SK-N-MC (cell line): ENCODE data around the gene CCDC137.
"Not testable (repeated sequence)": the region's sequence is repeated elsewhere in the genome, so short reads cannot be mapped to it uniquely, and the experiment has no call there.

Experiments used
- DNase-seq: peaks from one replicate; pipeline ENCODE4 v3.0.0-alpha.2; 2011; ENCODE audit warnings: low read depth, low spot score
- H3K27ac ChIP-seq: fragments of 200-600 bp; sonication (generic); 2 replicates; pipeline ENCODE4 v1.5.1; 2016; ENCODE audit warnings: mixed run types
- H3K36me3 ChIP-seq: fragments of 200-600 bp; sonication (generic); 2 replicates; pipeline ENCODE4 v1.6.1; 2017; ENCODE audit warnings: antibody characterized with exemption, low read length, mixed read lengths; ENCODE audit not compliant: insufficient read depth
- H3K4me3 ChIP-seq: fragments of 200-600 bp; sonication (generic); 2 replicates; pipeline ENCODE4 v1.5.1; 2016
- H3K9ac ChIP-seq: fragments of 200-600 bp; sonication (generic); 2 replicates; pipeline ENCODE4 v1.8.0; 2017; ENCODE audit warnings: mixed run types, mixed read lengths; ENCODE audit not compliant: insufficient read length
- H3K9me3 ChIP-seq: fragments of 200-600 bp; sonication (generic); 2 replicates; pipeline ENCODE4 v1.6.1; 2017; ENCODE audit warnings: low read depth, mild to moderate bottlenecking, antibody characterized with exemption, low read length, moderate library complexity, mixed read lengths
- EZH2 ChIP-seq: fragments of 200-600 bp; sonication (generic); IDR thresholded peaks from one replicate; pipeline ENCODE4 v1.6.1; 2017; ENCODE audit warnings: antibody characterized with exemption
- FOXP2 ChIP-seq: optimal IDR thresholded peaks from 2 replicates; pipeline ENCODE3; 2011; ENCODE audit warnings: mild to moderate bottlenecking, moderate library complexity; ENCODE audit not compliant: insufficient read depth; ENCODE audit errors: extremely low read length, control extremely low read depth
- POLR2AphosphoS5 ChIP-seq: IDR thresholded peaks from 2 replicates; pipeline ENCODE4 v1.6.1; 2012; ENCODE audit warnings: mild to moderate bottlenecking, low read depth, low read length, borderline replicate concordance

Gene CCDC137, protein sequence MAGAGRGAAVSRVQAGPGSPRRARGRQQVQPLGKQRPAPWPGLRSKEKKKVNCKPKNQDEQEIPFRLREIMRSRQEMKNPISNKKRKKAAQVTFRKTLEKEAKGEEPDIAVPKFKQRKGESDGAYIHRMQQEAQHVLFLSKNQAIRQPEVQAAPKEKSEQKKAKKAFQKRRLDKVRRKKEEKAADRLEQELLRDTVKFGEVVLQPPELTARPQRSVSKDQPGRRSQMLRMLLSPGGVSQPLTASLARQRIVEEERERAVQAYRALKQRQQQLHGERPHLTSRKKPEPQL

DNA sequence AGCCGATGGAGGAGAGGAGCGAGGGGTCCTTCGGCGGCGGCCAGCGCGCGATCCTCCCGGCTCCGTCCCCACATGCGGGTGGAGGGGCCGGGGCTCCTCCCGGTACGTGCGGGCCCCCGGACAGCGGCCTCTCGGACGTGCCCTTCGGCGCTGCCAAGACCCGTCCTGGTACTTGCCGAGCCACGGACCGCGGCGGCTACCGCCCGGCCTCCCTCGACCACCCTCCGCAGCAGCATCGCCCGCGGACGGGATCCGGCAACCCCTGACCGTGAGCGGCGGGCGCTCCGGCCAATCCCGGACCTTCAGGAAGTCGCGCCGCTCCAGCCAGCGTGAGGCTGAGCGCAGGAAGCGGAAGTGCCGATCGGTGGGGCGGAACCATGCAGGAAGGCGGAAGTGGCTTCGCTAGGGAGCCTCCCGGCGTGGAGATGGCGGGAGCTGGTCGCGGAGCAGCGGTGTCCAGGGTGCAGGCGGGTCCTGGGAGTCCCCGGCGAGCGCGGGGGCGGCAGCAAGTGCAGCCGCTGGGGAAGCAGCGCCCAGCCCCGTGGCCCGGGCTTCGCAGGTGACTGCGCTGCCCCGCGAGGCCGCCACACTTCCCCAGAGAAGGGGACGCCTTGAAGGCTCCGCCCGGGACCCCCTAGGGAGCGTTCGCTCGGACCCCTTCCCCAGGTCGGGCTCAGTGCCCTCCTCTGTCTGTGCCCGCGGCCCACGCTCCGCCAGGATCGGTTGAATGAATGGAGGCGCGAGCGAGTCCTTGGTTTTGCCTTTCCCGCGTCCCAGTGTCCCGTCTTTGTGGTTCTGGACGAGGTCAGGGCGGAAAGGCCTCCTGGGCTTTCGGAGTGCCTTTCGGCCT, at the start of gene CCDC137, which contains the start of gene OXLD1:
TSS of gene CCDC137 (plus strand) at position 396 of the 850 bp plus-strand sequence. CDS start at position 426, 30 bp downstream.
TSS of gene OXLD1 (minus strand) at position 264 of the 850 bp plus-strand sequence. CDS start at position 236, 28 bp downstream.
- no peak for TF ChIP-seq FOXP2
- no peak for TF ChIP-seq EZH2
- TF ChIP-seq POLR2AphosphoS5, result peak; percentile 94; the same call in 1 of the 2 replicates
- peak within 1 kb of the TSS; percentile 91 for H3K9ac ChIP-seq
- peaks cover 44% of the 10 kb centered on the region for H3K36me3 ChIP-seq
- no peaks in the 10 kb centered on the region for H3K9me3 ChIP-seq
- peak within 1 kb of the TSS; percentile 91 for H3K4me3 ChIP-seq
- DNase-seq, result peak; percentile 64
- peak within 1 kb of the TSS; percentile 72 for H3K27ac ChIP-seq

DNA sequence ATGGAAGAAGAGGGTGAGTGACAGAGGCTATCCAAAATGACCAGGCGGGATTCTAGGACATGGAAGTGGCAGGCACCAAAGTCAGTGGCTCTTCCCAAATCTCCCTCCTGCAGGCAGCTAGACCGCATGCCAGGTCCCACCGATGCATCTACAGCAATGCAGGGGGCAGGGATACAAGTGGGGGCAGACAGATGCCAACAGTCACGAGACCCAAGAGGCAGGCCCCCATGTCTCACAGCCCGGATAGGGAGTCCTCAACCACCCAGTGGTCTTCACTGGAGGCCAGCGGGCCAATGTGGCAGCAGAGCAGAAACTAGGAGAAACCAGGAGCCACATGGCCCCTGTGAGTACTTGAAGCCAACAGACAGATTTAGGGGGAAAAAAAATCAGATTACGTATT, 49.7 kb upstream of the CCDC137 start:
- no peak for TF ChIP-seq FOXP2
- no peak for TF ChIP-seq POLR2AphosphoS5
- no peak for TF ChIP-seq EZH2
- no peaks in the 10 kb centered on the region for H3K9me3 ChIP-seq
- no peak overlapping the region for H3K27ac ChIP-seq
- H3K9ac ChIP-seq, result no peak overlapping the region
- no peak for DNase-seq
- no peak overlapping the region for H3K4me3 ChIP-seq
- peaks cover 75% of the 10 kb centered on the region for H3K36me3 ChIP-seq

DNA sequence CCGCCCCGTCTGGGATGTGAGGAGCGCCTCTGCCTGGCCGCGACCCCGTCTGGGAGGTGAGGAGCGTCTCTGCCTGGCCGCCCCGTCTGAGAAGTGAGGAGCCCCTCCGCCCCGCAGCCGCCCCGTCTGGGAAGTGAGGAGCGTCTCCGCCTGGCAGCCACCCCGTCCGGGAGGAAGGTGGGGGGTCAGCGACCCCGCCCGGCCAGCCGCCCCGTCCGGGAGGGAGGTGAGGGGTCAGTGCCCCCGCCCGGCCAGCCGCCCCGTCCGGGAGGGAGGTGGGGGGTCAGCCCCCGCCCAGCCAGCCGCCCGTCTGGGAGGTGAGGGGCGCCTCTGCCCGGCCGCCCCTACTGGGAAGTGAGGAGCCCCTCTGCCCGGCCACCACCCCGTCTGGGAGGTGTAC, 48.2 kb upstream of the CCDC137 start:
- not testable (repeated sequence) for DNase-seq, H3K27ac ChIP-seq, H3K4me3 ChIP-seq, H3K9ac ChIP-seq, H3K9me3 ChIP-seq
- peaks cover 73% of the 10 kb centered on the region for H3K36me3 ChIP-seq

DNA sequence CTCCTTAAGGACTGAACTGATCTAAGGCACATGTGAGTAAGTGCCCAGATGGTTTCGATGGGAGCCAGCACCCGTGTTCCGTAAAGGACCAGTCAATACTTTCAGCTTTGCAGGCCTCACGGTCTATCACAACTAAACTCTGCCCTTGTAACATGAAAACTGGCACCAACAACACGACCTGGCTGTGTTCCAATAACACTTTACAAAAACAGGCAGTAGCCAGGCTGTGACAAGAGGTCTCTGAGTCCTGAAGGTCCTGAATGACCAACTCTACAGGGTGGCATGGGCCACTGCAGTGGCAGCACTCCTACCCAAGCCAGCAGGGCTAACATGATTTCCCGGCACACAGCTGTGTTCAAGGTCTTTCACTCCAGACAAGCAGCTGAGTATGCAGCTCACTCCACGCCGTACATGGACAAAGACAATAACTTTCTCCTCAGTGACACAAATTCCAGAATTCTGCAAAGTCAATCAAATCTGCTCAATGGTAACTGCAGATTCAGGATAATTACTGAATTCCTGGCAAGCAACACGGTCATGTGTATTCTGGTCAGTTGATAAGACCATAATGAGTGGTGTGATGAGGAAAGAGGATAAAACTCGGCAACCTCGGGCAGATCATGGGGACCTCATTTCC, 44.9 kb upstream of the CCDC137 start:
- no peaks in the 10 kb centered on the region for H3K9me3 ChIP-seq
- no peak overlapping the region for H3K4me3 ChIP-seq
- peaks cover 74% of the 10 kb centered on the region for H3K36me3 ChIP-seq
- no peak for DNase-seq
- H3K9ac ChIP-seq, result no peak overlapping the region
- H3K27ac ChIP-seq, result no peak overlapping the region
- TF ChIP-seq FOXP2 (no peak), EZH2 (no peak), POLR2AphosphoS5 (no peak)

DNA sequence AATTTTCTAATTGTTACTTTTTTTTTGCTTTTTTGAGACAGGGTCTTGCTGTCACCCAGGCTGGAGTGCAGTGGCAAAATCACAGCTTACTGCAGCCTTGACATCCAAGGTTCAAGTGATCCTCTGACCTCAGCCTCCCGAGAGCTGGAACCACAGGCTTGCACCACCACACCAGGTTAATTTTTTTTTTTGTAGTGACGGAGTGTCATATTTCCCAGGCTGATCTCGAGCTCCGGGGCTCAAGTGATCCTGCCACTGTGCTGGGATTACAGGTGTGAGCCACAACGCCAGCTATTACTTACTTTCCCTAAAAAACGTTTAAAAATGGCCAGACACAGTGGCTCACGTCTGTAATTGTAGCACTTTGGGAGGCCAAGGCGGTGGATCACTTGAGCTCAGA, 36.3 kb upstream of the CCDC137 start:
- no peak for DNase-seq
- Histone ChIP-seq H3K4me3 (no peak overlapping the region), H3K36me3 (peaks cover 62% of the 10 kb centered on the region), H3K27ac (no peak overlapping the region), H3K9ac (no peak overlapping the region), H3K9me3 (no peaks in the 10 kb centered on the region)
- TF ChIP-seq FOXP2 (no peak), POLR2AphosphoS5 (no peak), EZH2 (no peak)

DNA sequence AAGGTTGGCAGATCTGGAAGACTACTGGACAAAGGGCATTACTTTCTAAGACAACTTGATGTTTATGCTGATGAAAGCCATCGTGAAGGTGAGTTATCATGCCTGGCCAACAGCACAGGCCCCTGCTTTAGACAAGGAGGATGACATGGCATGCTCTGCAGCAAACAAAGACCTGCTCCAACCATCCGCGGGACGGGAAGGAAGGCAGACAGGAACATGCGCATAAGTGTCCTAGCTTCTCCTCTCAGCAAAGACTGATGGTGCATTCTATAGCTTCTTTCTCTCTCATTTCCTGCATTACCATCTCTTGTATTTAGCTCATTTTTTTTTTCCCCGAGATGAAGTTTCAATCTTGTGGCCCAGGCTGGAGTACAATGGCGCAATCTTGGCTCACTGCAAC, 35.1 kb upstream of the CCDC137 start:
- no peaks in the 10 kb centered on the region for H3K9me3 ChIP-seq
- no peak for TF ChIP-seq POLR2AphosphoS5
- no peak for TF ChIP-seq FOXP2
- no peak for TF ChIP-seq EZH2
- peaks cover 50% of the 10 kb centered on the region for H3K36me3 ChIP-seq
- no peak overlapping the region for H3K4me3 ChIP-seq
- no peak overlapping the region for H3K9ac ChIP-seq
- no peak overlapping the region for H3K27ac ChIP-seq
- DNase-seq, result no peak

DNA sequence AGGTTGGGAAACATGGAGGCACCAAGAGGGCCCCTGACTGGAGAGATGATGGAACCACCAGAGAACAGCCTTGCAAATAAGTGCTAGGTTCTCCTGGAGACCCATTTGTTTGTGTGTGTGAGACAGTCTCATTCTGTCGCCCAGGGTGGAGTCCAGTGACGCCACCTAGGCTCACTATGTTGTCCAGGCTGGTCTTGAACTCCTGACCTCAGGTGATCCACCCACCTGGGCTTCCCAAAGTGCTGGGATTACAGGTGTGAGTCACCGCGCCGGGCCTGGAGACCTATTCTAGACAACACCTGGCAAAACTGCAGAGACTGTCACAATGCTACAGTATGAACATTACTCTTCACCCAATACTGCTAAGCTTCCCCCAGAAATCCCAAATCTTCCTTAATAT, 31.1 kb upstream of the CCDC137 start:
- TF ChIP-seq POLR2AphosphoS5, result no peak
- no peak for TF ChIP-seq FOXP2
- TF ChIP-seq EZH2, result no peak
- Histone ChIP-seq H3K4me3 (peak overlapping the region; percentile 77), H3K9ac (peak overlapping the region; percentile 86), H3K27ac (no peak overlapping the region), H3K9me3 (no peaks in the 10 kb centered on the region), H3K36me3 (peaks cover 14% of the 10 kb centered on the region)
- DNase-seq, result no peak

DNA sequence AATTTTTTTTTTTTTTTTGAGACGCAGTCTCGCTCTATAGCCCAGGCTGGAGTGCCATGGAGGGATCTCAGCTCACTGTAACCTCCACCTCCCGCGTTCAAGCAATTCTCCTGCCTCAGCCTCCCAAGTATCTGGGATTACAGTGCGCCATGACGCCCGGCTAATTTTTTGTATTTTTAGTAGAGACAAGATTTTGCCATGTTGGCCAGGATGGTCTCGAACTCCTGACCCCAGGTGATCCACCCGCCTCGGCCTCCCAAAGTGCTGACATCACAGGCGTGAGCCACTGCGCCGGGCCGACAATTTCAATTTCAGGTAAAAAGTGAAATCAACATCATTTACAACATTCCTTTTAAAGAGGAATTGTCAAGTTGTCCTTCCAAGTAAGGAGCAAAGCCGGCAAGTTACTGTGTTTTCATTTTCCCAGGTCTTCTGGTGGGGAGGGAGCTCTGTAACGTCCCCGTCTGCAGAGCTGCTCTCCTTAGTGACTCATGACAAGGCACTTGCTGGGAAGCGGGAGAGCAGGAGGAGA, 30.5 kb upstream of the CCDC137 start:
- peaks cover 12% of the 10 kb centered on the region for H3K36me3 ChIP-seq
- peak overlapping the region; percentile 82; the same call in 1 of the 2 replicates for H3K27ac ChIP-seq
- H3K9me3 ChIP-seq, result no peaks in the 10 kb centered on the region
- H3K9ac ChIP-seq, result peak overlapping the region; percentile 86
- H3K4me3 ChIP-seq, result peak overlapping the region; percentile 77
- DNase-seq, result no peak
- TF ChIP-seq POLR2AphosphoS5, result no peak
- no peak for TF ChIP-seq FOXP2
- TF ChIP-seq EZH2, result no peak
